A673 (cell line): Measurements from ENCODE around the gene ZNF394. TPM values are rescaled to one million over a fixed set of nuclear protein-coding genes. Genes with fewer than 3 reads are reported as not detected.

ENCODE experiments used
- BruUV-seq: library from RNA; stranded (reverse); fragments of 400-500 nt; replicated peaks from 2 replicates; lab custom pipeline; 2021; lab: Mats Ljungman, UMichigan
- CTCF ChIA-PET: fragments of 300-600 bp; sonication (Branson Sonifier 250); formaldehyde crosslinking; loops from one replicate; lab custom pipeline; 2022; ENCODE audit warnings: antibody characterized with exemption; lab: Charles Lee
- POLR2A ChIA-PET: fragments of 300-600 bp; sonication (Branson Sonifier 250); formaldehyde crosslinking; loops from one replicate; lab custom pipeline; 2022; ENCODE audit warnings: antibody characterized with exemption; ENCODE audit not compliant: low non-redundant PET; lab: Charles Lee
- DNase-seq: peaks from one replicate; pipeline ENCODE4 v3.0.0-alpha.2; 2015; ENCODE audit warnings: low spot score
- H3K27ac ChIP-seq: fragments of 200-600 bp; sonication (generic); 2 replicates; pipeline ENCODE4 v1.5.1; 2016; ENCODE audit warnings: mixed run types, low read depth, mild to moderate bottlenecking, mixed read lengths, antibody characterized with exemption, low read length; ENCODE audit not compliant: poor library complexity, severe bottlenecking
- H3K27me3 ChIP-seq: fragments of 200-600 bp; sonication (generic); replicated peaks from 2 replicates; pipeline ENCODE4 v1.6.1; 2017; ENCODE audit warnings: mixed run types, low read depth, mild to moderate bottlenecking, mixed read lengths, antibody characterized with exemption, low read length; ENCODE audit not compliant: insufficient read depth, poor library complexity
- H3K36me3 ChIP-seq: fragments of 200-600 bp; sonication (generic); 2 replicates; pipeline ENCODE4 v1.6.1; 2016; ENCODE audit warnings: mixed run types, mild to moderate bottlenecking, mixed read lengths, antibody characterized with exemption, low read length; ENCODE audit not compliant: insufficient read depth, poor library complexity, severe bottlenecking
- H3K4me1 ChIP-seq: fragments of 200-600 bp; sonication (generic); 2 replicates; pipeline ENCODE4 v1.6.1; 2017; ENCODE audit warnings: mixed run types, mild to moderate bottlenecking, mixed read lengths, antibody characterized with exemption, low read length; ENCODE audit not compliant: insufficient read depth, poor library complexity, severe bottlenecking
- H3K4me3 ChIP-seq: fragments of 200-600 bp; sonication (generic); 2 replicates; pipeline ENCODE4 v1.5.1; 2016; ENCODE audit warnings: low read depth, mixed run types, mild to moderate bottlenecking, mixed read lengths, low read length; ENCODE audit not compliant: poor library complexity, severe bottlenecking
- H3K9me3 ChIP-seq: fragments of 200-600 bp; sonication (generic); 2 replicates; pipeline ENCODE4 v1.6.1; 2016; ENCODE audit warnings: mixed run types, low read depth, mild to moderate bottlenecking, mixed read lengths, antibody characterized with exemption, low read length; ENCODE audit not compliant: poor library complexity, severe bottlenecking
- CTCF ChIP-seq: fragments of 300-800, 200-600 bp; sonication (generic); conservative IDR thresholded peaks from 2 replicates; pipeline ENCODE4 v1.5.1; 2017; ENCODE audit warnings: low read depth, mild to moderate bottlenecking, antibody characterized with exemption, low read length, moderate library complexity, mixed read lengths
- EZH2 ChIP-seq: fragments of 200-600 bp; sonication (generic); IDR thresholded peaks from 2 replicates; pipeline ENCODE4 v1.6.1; 2017; ENCODE audit warnings: borderline replicate concordance, low read depth, mild to moderate bottlenecking, mixed read lengths, antibody characterized with exemption, low read length; ENCODE audit not compliant: poor library complexity, severe bottlenecking
- intact Hi-C: fragments of 100-400 bp; cut with micrococcal nuclease; formaldehyde crosslinking; loops from one replicate; pipeline ENCODE4 v1.10.0; 2022; ENCODE audit not compliant: unreplicated experiment
- total RNA-seq: library from RNA; stranded (reverse); gene quantifications from 2 replicates; pipeline ENCODE4 v1.2.3, GENCODE V29; 2021

ZNF394 gene
- total RNA-seq, 1 experiment from 2014 or later, result 20.2 TPM

DNA sequence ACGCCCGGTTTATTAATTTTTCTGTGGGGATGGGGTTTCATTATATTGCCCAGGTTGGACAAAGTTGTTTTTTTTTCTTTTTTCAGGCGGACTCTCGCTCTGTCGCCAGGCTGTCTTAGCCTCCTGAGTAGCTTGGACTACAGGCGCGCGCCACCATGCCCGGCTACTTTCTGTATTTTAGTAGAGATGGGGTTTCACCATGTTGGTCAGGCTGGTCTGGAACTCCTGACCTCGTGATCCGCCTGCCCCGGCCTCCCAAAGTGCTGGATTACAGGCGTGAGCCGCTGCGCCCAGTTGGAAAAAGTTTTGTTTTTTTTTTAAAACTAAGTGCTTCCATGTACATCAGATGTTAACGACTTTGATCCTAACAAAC is 542 bp upstream of the ZNF394 start:
- BruUV-seq, result no TSS peak
- Histone ChIP-seq H3K9me3 (no peaks in the 10 kb centered on the region), H3K27me3 (no peaks in the 10 kb centered on the region), H3K4me1 (peaks cover 6% of the 10 kb centered on the region), H3K27ac (peak overlapping the region; percentile 91), H3K36me3 (no peaks in the 10 kb centered on the region), H3K4me3 (peak overlapping the region; percentile 98)
- intact Hi-C loops, result loop anchor here (1.0 kb wide), 1 partner anchor 52 kb away; the partner anchor contains the start of gene FAM200A
- TF ChIP-seq EZH2 (no peak), CTCF (no peak)
- ChIA-PET CTCF (no interaction called here), POLR2A (interaction anchor here (0.6 to 0.9 kb wide), 2 partner anchors 14 to 52 kb away, joined by 4 to 7 read pairs; no protein-coding TSS in a partner anchor)
- no peak for DNase-seq

GRCh38 chr7:99499371-99499720 is 735 bp downstream of the ZNF394 start:
- no TSS peak for BruUV-seq

DNA sequence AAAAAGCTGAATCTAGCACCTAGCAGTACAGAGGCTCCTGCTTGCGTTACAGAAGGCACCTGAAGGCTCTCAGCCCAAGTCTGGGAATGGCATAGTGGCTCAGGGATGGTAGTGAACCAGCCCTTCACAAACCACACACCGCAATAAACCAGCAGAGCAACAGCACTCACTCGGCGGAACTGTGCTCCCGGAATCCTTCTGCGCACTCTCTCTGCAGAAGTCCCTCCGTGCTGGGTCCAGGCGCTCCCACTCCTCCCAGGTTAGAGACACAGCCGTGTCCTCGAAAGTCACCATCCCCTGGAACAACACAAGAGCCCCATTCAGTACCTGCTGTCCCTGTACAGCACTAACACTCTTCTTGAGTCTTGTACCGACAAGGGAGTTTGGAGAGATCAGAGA is 1.5 kb downstream of the ZNF394 start:
- intact Hi-C loops, result no loop called here
- Histone ChIP-seq H3K4me1 (peaks cover 5% of the 10 kb centered on the region), H3K4me3 (peak overlapping the region; percentile 98), H3K9me3 (peaks cover 12% of the 10 kb centered on the region), H3K27ac (no peak overlapping the region), H3K27me3 (no peaks in the 10 kb centered on the region), H3K36me3 (peaks cover 10% of the 10 kb centered on the region)
- TF ChIP-seq CTCF (no peak), EZH2 (no peak)
- no peak for DNase-seq
- no TSS peak for BruUV-seq
- CTCF ChIA-PET, result no interaction called here
- POLR2A ChIA-PET, result no interaction called here

More at GRCh38 chr7:99499371-99499720, 735 bp downstream of the ZNF394 start:
- CTCF ChIA-PET, result no interaction called here
- Histone ChIP-seq H3K27me3 (no peaks in the 10 kb centered on the region), H3K4me1 (peaks cover 5% of the 10 kb centered on the region), H3K4me3 (peak overlapping the region; percentile 98), H3K36me3 (peaks cover 2% of the 10 kb centered on the region), H3K27ac (peak overlapping the region; percentile 91), H3K9me3 (peaks cover 4% of the 10 kb centered on the region)
- POLR2A ChIA-PET, result no interaction called here
- TF ChIP-seq CTCF (no peak), EZH2 (no peak)
- DNase-seq, result no peak
- intact Hi-C loops, result no loop called here
